HL-60 (cell line): ENCODE measurements around the gene MESD.

ENCODE experiments used
- DNase-seq, 2 experiments: peaks; one replicate each; pipeline ENCODE4 v3.0.0-alpha.2; 2010 to 2020; ENCODE audit warnings: low read depth in 1 of 2, low spot score in 1 of 2
- H3K27ac ChIP-seq: fragments of 250-450 bp; sonication (Bioruptor Pico); replicated peaks from 2 replicates; pipeline ENCODE4 v1.5.1; 2020; ENCODE audit warnings: mild to moderate bottlenecking, moderate library complexity
- H3K27me3 ChIP-seq: fragments of 250-450 bp; sonication (Bioruptor Pico); 2 replicates; pipeline ENCODE4 v1.5.1; 2021; ENCODE audit warnings: mild to moderate bottlenecking, moderate library complexity; ENCODE audit not compliant: insufficient read depth, poor library complexity, severe bottlenecking
- H3K4me3 ChIP-seq: replicated peaks from 2 replicates; pipeline ENCODE4 v1.5.1; 2011; ENCODE audit warnings: mild to moderate bottlenecking, control low read depth, low read length; ENCODE audit not compliant: insufficient read depth
- GABPA ChIP-seq: IDR thresholded peaks from 2 replicates; pipeline ENCODE4 v1.6.1; 2012; ENCODE audit warnings: low read depth
- POLR2AphosphoS5 ChIP-seq: IDR thresholded peaks from 2 replicates; pipeline ENCODE4 v1.6.1; 2012; ENCODE audit warnings: low read depth
- SPI1 ChIP-seq: IDR thresholded peaks from 2 replicates; pipeline ENCODE4 v1.6.1; 2012; ENCODE audit warnings: low read depth, mild to moderate bottlenecking, borderline replicate concordance
- TF ChIP-seq, protein P1 (sequence below): IDR thresholded peaks from 2 replicates; pipeline ENCODE4 v1.6.1; 2012; ENCODE audit warnings: low read depth; ENCODE audit not compliant: insufficient replicate concordance
- TF ChIP-seq, protein P2 (sequence below): IDR thresholded peaks from one replicate; pipeline ENCODE4 v1.5.1; 2011; ENCODE audit warnings: low read length, control low read depth, inconsistent platforms; ENCODE audit not compliant: insufficient read depth

MESD gene

DNA sequence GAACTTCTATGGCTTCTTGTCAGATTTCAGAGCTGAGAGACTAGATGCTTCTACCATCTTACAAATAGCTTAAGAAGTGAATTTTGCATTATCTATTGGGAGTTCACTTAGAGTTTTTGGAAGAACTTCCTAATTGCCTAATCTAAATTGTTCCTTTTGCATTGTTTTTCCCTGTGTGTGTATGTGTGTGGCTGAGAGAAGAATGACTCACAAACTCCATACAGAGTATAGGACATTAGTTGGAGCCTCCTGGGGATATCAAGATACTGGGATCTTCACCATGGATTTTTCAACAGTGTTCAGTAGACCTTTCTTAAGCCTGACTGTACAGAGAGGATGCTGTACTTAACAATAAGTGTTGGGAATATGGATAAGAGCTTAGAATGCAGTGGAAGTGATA is 22.0 kb upstream of the MESD start:
- TF ChIP-seq POLR2AphosphoS5 (no peak), GABPA (no peak), SPI1 (no peak)
- TF ChIP-seq, protein P1, sequence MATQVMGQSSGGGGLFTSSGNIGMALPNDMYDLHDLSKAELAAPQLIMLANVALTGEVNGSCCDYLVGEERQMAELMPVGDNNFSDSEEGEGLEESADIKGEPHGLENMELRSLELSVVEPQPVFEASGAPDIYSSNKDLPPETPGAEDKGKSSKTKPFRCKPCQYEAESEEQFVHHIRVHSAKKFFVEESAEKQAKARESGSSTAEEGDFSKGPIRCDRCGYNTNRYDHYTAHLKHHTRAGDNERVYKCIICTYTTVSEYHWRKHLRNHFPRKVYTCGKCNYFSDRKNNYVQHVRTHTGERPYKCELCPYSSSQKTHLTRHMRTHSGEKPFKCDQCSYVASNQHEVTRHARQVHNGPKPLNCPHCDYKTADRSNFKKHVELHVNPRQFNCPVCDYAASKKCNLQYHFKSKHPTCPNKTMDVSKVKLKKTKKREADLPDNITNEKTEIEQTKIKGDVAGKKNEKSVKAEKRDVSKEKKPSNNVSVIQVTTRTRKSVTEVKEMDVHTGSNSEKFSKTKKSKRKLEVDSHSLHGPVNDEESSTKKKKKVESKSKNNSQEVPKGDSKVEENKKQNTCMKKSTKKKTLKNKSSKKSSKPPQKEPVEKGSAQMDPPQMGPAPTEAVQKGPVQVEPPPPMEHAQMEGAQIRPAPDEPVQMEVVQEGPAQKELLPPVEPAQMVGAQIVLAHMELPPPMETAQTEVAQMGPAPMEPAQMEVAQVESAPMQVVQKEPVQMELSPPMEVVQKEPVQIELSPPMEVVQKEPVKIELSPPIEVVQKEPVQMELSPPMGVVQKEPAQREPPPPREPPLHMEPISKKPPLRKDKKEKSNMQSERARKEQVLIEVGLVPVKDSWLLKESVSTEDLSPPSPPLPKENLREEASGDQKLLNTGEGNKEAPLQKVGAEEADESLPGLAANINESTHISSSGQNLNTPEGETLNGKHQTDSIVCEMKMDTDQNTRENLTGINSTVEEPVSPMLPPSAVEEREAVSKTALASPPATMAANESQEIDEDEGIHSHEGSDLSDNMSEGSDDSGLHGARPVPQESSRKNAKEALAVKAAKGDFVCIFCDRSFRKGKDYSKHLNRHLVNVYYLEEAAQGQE: no peak
- TF ChIP-seq, protein P2, sequence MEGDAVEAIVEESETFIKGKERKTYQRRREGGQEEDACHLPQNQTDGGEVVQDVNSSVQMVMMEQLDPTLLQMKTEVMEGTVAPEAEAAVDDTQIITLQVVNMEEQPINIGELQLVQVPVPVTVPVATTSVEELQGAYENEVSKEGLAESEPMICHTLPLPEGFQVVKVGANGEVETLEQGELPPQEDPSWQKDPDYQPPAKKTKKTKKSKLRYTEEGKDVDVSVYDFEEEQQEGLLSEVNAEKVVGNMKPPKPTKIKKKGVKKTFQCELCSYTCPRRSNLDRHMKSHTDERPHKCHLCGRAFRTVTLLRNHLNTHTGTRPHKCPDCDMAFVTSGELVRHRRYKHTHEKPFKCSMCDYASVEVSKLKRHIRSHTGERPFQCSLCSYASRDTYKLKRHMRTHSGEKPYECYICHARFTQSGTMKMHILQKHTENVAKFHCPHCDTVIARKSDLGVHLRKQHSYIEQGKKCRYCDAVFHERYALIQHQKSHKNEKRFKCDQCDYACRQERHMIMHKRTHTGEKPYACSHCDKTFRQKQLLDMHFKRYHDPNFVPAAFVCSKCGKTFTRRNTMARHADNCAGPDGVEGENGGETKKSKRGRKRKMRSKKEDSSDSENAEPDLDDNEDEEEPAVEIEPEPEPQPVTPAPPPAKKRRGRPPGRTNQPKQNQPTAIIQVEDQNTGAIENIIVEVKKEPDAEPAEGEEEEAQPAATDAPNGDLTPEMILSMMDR: no peak
- no peak for DNase-seq
- Histone ChIP-seq H3K4me3 (no peak overlapping the region), H3K27ac (no peak overlapping the region), H3K27me3 (no peaks in the 10 kb centered on the region)

DNA sequence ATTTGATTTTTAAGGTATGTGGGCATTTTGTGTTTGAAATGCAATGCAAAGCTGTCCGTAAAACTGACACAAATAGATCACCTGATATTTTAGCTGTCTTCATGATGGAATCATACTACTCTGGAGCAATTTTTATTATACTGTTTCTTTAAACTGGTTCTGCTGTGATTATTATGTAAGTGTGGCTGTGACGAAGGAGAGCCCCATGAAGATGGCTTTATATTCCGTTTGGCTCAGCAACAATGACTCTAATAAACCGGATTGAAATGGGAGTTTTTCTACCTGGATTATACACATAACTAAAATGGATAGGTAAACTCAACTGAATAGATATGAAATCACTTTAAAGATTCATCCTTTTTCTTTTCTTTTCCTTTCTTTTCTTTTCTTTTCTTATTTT is 20.5 kb upstream of the MESD start:
- Histone ChIP-seq H3K27ac (no peak overlapping the region), H3K27me3 (no peaks in the 10 kb centered on the region), H3K4me3 (no peak overlapping the region)
- TF ChIP-seq, protein P1: no peak
- TF ChIP-seq SPI1: no peak
- TF ChIP-seq, protein P2: no peak
- no peak for TF ChIP-seq GABPA
- no peak for TF ChIP-seq POLR2AphosphoS5
- no peak for DNase-seq

DNA sequence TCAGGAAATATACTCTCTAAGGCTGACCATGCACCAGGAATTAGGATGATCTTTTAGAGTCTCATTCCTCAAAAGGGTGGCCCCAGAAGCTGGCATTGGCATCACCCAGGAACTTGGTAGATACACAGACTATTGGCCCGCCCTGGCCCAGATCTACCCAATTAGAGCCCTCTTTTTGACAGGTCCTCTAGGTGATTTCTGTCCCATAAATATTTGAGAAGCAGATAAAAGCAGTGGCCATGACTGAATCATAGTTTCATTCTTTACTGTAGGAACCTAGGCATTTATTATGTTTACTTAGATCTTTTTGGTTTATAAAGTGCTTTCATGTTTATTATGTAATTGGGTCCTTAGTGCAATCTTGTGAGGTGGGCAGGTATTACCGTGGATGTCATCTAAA is 18.7 kb upstream of the MESD start:
- H3K27me3 ChIP-seq: no peaks in the 10 kb centered on the region
- no peak overlapping the region for H3K27ac ChIP-seq
- TF ChIP-seq SPI1 (no peak), POLR2AphosphoS5 (no peak), GABPA (no peak)
- TF ChIP-seq, protein P1: no peak
- TF ChIP-seq, protein P2: no peak
- no peak overlapping the region for H3K4me3 ChIP-seq
- no peak for DNase-seq
